ENCODE results near the gene MPC1L. TPM values are rescaled to one million over a fixed set of nuclear protein-coding genes. Genes with fewer than 3 reads are reported as not detected.

Gene MPC1L
- total RNA-seq, 1 experiment from 2014 or later: not detected

- Mint-ChIP-seq H3K9me3 (ENCODE audit: unreplicated experiment) (no peaks in the 10 kb centered on the region), H3K27ac (ENCODE audit: low read depth, unreplicated experiment) (no peak overlapping the region), H3K4me1 (ENCODE audit: insufficient read depth, unreplicated experiment) (no peaks in the 10 kb centered on the region), H3K36me3 (ENCODE audit: insufficient read depth, unreplicated experiment) (peaks cover 58% of the 10 kb centered on the region), H3K27me3 (ENCODE audit: insufficient read depth, unreplicated experiment) (peaks cover 70% of the 10 kb centered on the region), H3K4me3 (ENCODE audit: unreplicated experiment) (no peak overlapping the region)
- CTCF ChIA-PET: interaction anchor here (0.6 to 1.6 kb wide), 5 partner anchors 10 to 318 kb away, joined by 3 to 5 read pairs (median 3); no protein-coding TSS in a partner anchor
- POLR2A ChIA-PET: interaction anchor here (1.1 kb wide), 1 partner anchor 481 kb away, joined by 3 read pairs; no protein-coding TSS in a partner anchor
- TF ChIP-seq, protein P1, sequence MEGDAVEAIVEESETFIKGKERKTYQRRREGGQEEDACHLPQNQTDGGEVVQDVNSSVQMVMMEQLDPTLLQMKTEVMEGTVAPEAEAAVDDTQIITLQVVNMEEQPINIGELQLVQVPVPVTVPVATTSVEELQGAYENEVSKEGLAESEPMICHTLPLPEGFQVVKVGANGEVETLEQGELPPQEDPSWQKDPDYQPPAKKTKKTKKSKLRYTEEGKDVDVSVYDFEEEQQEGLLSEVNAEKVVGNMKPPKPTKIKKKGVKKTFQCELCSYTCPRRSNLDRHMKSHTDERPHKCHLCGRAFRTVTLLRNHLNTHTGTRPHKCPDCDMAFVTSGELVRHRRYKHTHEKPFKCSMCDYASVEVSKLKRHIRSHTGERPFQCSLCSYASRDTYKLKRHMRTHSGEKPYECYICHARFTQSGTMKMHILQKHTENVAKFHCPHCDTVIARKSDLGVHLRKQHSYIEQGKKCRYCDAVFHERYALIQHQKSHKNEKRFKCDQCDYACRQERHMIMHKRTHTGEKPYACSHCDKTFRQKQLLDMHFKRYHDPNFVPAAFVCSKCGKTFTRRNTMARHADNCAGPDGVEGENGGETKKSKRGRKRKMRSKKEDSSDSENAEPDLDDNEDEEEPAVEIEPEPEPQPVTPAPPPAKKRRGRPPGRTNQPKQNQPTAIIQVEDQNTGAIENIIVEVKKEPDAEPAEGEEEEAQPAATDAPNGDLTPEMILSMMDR (IDR thresholded peaks at IDR 0.05; ENCODE audit: unreplicated experiment): no peak
- intact Hi-C loops (cut with micrococcal nuclease): no loop called here
- no TSS peak for BruUV-seq (replicated peaks)
- DNase-seq (ENCODE audit: unreplicated experiment): no peak
Measured at GRCh38 chrX:40603446-40603845, 19.8 kb upstream of the MPC1L start.

DNA sequence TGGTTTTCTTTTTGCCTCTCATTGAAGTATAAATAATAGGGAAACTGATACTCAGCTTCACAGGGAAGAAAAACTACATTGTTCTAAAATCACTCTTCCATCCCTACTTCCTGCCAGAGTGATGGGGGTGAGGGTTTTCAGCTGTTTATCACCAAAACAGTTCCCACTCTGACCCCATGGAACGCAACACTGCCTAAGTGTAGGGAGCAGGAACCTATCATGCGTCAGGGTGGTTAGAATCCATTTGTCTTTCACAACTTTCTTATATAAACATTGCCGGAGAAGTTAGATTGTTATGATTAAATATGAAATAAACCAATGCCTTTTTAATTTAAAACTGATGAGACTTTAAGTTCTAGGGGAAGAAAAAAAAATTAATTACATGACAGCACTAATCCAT, 15.8 kb upstream of the MPC1L start:
- ChIA-PET CTCF (no interaction called here), POLR2A (no interaction called here)
- H3K27me3 Mint-ChIP-seq (ENCODE audit: insufficient read depth, unreplicated experiment): peaks cover 37% of the 10 kb centered on the region
- intact Hi-C loops (cut with micrococcal nuclease): no loop called here
- H3K4me1 Mint-ChIP-seq (ENCODE audit: insufficient read depth, unreplicated experiment): no peaks in the 10 kb centered on the region
- TF ChIP-seq, protein P1 (IDR thresholded peaks at IDR 0.05; ENCODE audit: unreplicated experiment): no peak
- H3K4me3 Mint-ChIP-seq (ENCODE audit: unreplicated experiment): no peak overlapping the region
- H3K36me3 Mint-ChIP-seq (ENCODE audit: insufficient read depth, unreplicated experiment): peaks cover 25% of the 10 kb centered on the region
- H3K27ac Mint-ChIP-seq (ENCODE audit: low read depth, unreplicated experiment): no peak overlapping the region
- no TSS peak for BruUV-seq (replicated peaks)
- H3K9me3 Mint-ChIP-seq (ENCODE audit: unreplicated experiment): no peaks in the 10 kb centered on the region
- DNase-seq (ENCODE audit: unreplicated experiment): no peak

- Mint-ChIP-seq H3K27me3 (ENCODE audit: insufficient read depth, unreplicated experiment) (peaks cover 6% of the 10 kb centered on the region), H3K4me3 (ENCODE audit: unreplicated experiment) (no peak overlapping the region), H3K9me3 (ENCODE audit: unreplicated experiment) (no peaks in the 10 kb centered on the region), H3K36me3 (ENCODE audit: insufficient read depth, unreplicated experiment) (no peaks in the 10 kb centered on the region), H3K27ac (ENCODE audit: low read depth, unreplicated experiment) (no peak overlapping the region), H3K4me1 (ENCODE audit: insufficient read depth, unreplicated experiment) (no peaks in the 10 kb centered on the region)
- no TSS peak for BruUV-seq (replicated peaks)
- POLR2A ChIA-PET: no interaction called here
- intact Hi-C loops (cut with micrococcal nuclease): no loop called here
- TF ChIP-seq, protein P1 (IDR thresholded peaks at IDR 0.05; ENCODE audit: unreplicated experiment): no peak
- DNase-seq (ENCODE audit: unreplicated experiment): no peak
- CTCF ChIA-PET: interaction anchor here (0.9 kb wide), 1 partner anchor 8 kb away, joined by 4 read pairs; no protein-coding TSS in a partner anchor
Measured at GRCh38 chrX:40612511-40612910, 10.7 kb upstream of the MPC1L start.

DNA sequence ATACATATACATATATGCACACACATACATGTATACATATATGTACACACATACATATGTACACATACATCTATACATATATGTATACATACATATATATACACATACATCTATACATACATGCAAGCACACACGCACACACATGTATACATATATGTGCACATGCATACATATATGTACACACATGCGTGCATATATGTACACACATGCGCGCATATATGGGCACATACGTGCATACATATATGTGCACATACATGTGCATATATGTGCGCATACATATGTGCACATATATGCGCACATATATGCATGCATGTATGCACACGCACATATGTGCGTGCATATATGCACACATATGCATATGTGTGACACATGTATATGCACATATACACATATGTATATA, 7.3 kb upstream of the MPC1L start:
- H3K9me3 Mint-ChIP-seq (ENCODE audit: unreplicated experiment): no peaks in the 10 kb centered on the region

More for the DNA sequence above, 7.3 kb upstream of the MPC1L start:
- intact Hi-C loops (cut with micrococcal nuclease): no loop called here
- POLR2A ChIA-PET: no interaction called here
- no peaks in the 10 kb centered on the region for H3K36me3 Mint-ChIP-seq (ENCODE audit: insufficient read depth, unreplicated experiment)
- TF ChIP-seq, protein P1 (IDR thresholded peaks at IDR 0.05; ENCODE audit: unreplicated experiment): no peak
- H3K4me1 Mint-ChIP-seq (ENCODE audit: insufficient read depth, unreplicated experiment): no peaks in the 10 kb centered on the region
- no peak overlapping the region for H3K27ac Mint-ChIP-seq (ENCODE audit: low read depth, unreplicated experiment)
- no peak for DNase-seq (ENCODE audit: unreplicated experiment)
- BruUV-seq (replicated peaks): no TSS peak
- CTCF ChIA-PET: no interaction called here
- no peak overlapping the region for H3K4me3 Mint-ChIP-seq (ENCODE audit: unreplicated experiment)
- H3K27me3 Mint-ChIP-seq (ENCODE audit: insufficient read depth, unreplicated experiment): peaks cover 2% of the 10 kb centered on the region
